HG03571 (cell line): ENCODE data around the gene PHACTR3.
"Not testable (repeated sequence)": the region's sequence is repeated elsewhere in the genome, so short reads cannot be mapped to it uniquely, and the experiment has no call there.

Experiments used
- ATAC-seq: cut with Tn5 transposase; IDR thresholded peaks from one replicate; pipeline ENCODE4 v1.9.1; 2021; ENCODE audit not compliant: unreplicated experiment

PHACTR3 gene

DNA sequence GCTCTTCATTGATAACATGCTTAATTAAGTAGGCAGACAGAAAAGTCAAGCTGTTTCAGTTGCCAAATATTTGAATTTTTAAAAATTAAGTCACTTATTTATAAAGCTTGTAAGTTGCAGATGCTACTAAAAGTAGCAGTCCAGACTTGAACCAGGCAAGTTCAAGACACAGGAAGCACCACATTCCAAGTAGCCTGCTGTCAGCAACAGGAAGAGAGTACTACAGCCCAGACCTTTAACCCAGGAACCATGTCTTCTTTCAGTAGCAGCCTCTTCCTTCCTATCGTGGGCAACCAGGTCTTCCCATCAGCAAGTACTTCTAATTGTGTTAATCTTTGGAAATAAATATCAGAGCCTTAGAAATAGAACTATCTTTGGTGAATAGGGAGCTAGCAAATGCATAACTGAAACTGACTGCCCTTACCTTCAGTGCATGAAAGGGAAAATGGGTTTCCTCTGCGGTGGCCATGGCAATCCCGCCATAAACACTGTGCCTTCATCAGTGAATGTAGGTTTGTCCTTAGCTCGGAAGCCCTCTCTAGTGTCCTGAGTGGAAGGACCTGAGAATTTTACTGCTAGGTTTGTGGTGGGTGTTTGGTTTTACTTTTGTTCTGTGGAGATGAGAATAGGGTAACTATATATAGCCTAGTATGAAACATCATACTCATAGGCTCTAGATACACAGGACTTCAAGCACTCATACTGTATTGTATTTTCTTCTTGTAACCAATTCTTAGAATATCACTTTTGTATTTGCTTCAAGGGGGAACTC, 233.5 kb downstream of the PHACTR3 start:
- ATAC-seq, result no peak

GRCh38 chr20:59839400-59839799, 235.1 kb downstream of the PHACTR3 start:
- no peak for ATAC-seq

DNA sequence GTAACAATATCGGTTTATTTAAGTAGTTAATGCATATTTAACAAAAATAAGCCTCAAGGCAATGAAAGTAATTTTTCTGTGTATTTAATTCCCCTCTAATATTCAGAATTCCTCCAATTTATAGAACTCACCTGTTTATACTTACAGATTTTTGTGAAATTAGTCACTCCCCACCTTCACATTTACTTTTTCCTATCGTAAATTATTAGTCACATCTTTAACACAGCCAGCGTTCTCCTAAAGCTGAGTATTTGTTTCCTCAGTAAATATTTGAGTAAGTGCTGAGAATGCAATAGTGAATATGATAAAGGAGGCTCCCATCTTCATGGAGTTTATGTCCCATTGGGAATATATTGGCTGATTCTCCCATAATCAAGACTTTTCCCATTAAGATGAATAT, 241.1 kb downstream of the PHACTR3 start:
- no peak for ATAC-seq

DNA sequence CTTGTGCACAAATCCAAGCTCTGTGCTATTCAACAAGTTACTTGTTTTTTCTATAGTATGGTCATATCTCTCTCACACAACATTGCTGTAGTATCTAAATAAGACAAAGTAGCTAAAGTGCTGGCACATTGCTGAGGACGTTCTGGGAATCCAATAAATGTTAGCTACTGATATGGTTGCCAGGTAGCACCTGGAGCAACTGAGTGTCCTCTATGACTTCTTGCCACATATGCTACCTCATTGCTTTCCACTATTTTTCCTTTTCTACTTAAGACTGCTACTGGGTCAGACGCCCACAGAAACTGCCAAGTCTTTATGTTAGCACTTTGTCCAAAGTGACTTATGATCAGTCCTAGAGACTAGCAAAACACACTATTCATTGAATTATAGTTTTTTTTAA, 243.8 kb downstream of the PHACTR3 start:
- ATAC-seq, result no peak

DNA sequence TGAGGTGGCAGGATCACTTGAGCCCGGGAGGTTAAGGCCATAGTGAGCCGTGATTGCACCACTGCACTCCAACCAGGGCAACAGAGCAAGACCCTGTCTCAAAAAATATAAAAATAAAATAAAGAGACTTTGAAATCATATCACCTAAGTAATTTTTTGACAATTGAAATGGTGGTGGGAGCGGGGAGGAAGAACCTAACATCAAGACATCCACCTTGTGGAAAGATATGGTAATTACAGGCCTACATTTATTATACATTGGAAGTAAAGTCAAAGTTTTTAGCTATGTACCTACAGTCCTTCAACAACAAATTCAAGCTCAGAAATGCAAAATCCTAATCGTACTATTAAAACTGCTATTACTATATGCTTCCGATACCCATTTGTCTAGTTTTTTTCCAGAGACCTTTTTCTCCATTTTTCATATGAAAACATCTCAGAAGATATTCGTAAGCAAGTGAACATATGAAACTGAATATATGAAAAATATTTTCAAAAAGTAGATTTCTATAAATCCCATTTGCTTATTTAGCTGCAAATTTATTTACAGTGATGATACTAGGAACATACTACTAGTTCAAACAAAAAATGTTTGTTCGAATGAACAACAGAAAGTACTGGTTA, 245.8 kb downstream of the PHACTR3 start:
- no peak for ATAC-seq

- ATAC-seq, result not testable (repeated sequence)
Observed at GRCh38 chr20:59856526-59856925, 252.2 kb downstream of the PHACTR3 start.

- not testable (repeated sequence) for ATAC-seq
Observed at GRCh38 chr20:59856941-59857340, 252.6 kb downstream of the PHACTR3 start.

DNA sequence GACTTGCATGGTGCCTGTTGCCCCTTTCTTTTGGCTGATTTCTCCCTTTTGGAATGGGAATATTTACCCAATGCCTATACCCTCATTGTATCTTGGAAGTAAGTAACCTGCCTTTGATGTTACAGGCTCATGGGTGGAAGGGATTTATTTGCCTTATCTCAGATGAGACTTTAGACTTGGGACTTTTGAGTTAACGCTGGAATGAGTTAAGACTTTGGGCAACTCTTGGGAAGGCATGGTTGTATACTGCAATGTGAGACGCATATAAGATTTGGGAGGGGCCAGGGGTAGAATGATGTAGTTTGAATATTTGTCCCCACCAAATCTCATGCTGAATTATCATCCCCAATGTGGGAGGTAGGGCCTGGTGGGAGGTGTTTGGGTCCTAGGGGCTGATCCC, 253.6 kb downstream of the PHACTR3 start:
- ATAC-seq, result no peak

GRCh38 chr20:59858425-59858824, 254.1 kb downstream of the PHACTR3 start:
- no peak for ATAC-seq

DNA sequence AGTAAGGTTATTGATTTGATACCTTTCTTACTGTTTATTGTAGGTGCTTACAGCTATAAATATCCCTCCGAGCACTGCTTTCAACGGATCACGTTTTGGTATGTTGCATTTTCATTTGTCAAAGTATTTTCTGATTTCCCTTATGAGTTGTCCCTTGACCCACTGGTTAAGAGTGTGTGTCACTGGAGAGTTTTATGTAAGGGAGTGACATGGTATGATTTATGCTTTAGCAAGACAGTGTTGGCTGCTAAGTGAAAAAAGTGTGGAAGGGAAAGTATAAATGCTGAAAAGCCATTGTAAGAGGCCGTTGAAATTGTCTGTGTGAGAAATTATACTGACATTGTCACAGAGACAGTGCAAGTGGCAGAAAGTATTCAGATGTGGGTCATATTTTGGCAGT, 257.1 kb downstream of the PHACTR3 start:
- no peak for ATAC-seq

GRCh38 chr20:59863058-59863457, 258.7 kb downstream of the PHACTR3 start:
- no peak for ATAC-seq

DNA sequence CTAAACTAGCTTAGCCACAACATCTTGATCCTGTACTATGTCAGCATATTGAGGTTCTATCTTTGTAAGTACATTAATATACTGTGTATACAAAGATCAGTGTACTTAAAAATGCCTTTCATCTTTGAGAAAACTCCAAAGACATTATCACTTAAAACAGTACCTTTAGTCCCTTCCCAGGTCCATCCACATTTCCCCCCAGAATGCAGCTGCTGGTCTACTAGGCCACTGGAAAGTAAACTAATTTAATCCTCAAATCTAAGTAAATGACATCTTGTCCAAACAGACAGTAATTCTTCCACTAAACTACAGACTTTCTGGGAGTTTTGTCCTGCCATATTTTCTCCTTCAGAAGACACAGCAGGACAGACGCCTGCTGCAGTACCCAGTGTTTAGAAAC, 260.4 kb downstream of the PHACTR3 start:
- ATAC-seq, result no peak

- ATAC-seq, result no peak
Observed at GRCh38 chr20:59866338-59866737, 262.0 kb downstream of the PHACTR3 start.

GRCh38 chr20:59871096-59871495, 266.8 kb downstream of the PHACTR3 start:
- no peak for ATAC-seq

DNA sequence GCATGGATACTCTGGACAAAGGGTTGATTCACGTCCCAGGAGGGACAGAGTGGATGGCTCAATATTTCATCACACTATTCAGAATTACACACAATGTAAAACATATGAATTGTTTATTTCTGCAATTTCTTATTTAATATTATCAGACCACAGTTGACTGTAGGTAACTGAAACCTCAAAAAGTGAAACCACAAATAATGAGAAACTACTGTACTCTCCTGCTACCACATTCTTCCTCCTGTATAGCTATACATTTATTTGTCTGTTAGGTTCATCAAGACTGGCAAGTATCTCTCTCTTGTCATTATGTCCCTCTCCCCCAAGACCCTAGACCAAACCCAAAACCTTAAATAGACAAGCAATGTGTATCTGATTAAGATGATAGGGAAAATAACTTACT, 269.1 kb downstream of the PHACTR3 start:
- no peak for ATAC-seq

DNA sequence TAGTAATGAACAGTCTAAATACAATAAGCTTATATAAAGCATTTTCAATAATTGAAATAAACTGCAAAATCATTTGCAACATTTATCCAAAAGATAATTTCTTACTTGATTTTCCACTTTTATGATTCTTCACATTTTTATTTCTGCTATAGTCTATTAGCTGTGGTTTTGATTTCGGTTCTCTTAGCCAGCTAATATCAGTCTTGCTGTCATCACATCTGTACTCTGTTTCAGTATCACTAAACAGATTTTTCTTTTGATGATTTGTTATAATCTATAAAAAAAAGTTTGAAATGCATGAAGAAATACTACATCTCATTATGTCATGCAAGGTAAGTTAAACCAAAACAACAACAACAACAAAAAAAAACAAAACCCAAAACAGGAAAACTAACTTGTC, 275.9 kb downstream of the PHACTR3 start:
- ATAC-seq, result no peak

DNA sequence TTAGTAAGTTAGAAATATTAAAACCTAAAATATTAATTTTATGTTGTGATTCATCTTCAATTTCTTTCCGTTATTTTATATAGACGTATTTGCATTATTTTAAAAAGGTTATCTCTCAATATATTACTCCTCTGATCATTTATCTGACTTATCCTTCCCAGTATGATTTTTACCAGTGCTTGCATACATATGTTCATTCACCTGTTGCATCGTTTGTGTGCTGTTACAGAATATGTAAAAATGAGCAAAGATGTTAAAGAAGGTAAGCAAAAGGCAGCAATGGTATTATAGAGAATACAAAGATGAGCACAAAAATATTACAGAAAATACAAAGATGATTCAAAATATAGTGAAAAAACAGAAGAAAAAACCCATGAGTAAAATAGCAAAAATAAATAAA, 280.2 kb downstream of the PHACTR3 start:
- no peak for ATAC-seq

- ATAC-seq, result no peak
Observed at GRCh38 chr20:59888050-59888449, 283.7 kb downstream of the PHACTR3 start.

GRCh38 chr20:59890035-59890434, 285.7 kb downstream of the PHACTR3 start:
- ATAC-seq, result not testable (repeated sequence)

GRCh38 chr20:59891581-59891980, 287.2 kb downstream of the PHACTR3 start:
- ATAC-seq, result no peak

DNA sequence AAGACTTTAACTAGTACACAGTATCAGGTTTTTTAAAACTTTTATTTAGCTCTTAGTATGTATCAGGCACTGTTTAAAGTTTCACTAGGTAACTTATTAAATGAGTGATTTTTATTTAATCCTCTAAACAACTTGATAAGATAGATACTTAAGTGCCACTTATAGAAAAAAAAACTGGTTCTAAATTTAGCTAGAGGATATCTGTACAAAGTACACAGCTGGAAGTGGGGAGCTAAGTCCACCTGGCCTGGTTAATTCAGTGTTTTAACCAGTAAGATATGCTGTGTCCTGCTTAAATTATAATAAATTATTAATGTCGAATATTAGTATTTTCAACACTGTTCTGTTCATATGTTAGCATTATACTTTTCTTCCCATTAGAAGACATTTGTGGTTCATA, 291.6 kb downstream of the PHACTR3 start:
- ATAC-seq, result no peak
